GM18861 (cell line): ENCODE measurements around the gene SPX.

ENCODE experiments used
- ATAC-seq: cut with Tn5 transposase; IDR thresholded peaks from one replicate; pipeline ENCODE4 v1.9.1; 2021; ENCODE audit not compliant: unreplicated experiment

Gene SPX

DNA sequence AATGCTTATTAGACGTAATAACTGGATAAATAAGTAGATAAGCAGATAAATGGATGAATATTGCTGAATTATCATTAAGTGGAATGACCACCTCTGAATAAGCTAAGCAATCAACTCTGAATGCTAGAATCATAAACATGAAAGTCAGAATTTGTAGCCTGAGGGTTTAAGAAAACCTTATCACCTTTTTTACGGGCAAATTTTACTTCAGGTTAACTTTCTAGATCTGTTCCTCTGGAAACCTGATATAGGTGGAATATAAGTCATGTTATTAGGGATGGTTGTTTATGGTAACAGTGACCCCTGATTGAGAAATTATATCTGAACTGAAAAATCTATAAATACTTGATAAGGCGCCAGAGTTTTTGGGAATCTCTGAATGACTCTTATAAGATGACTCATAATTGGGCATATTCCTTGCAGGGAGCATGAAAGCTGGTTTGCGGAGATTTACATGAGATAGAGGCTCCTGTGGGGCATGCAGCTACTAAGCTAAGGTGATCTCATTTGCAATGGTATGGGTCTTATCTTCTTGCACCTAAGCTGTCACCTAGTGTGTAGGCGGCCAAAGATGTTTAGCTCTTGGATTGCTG is 12.1 kb downstream of the SPX start:
- no peak for ATAC-seq

DNA sequence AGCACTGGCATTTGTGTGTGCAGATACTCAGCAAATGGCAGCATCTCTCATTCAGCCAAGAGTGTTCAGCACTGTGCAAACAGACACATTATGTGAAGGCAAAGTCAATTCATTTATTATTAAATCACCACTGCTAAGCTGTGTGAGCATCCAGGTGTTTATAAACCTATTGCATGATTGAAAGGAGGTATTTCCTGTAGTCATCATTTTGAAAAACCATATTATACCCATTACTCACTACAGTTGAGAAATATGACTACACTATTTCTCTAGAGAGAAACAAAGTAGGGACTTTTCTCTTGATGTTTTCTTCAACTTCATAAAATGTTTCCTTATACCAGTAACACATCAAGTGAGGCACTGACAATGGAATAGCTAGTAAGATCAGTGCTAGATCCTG is 13.7 kb downstream of the SPX start:
- no peak for ATAC-seq

DNA sequence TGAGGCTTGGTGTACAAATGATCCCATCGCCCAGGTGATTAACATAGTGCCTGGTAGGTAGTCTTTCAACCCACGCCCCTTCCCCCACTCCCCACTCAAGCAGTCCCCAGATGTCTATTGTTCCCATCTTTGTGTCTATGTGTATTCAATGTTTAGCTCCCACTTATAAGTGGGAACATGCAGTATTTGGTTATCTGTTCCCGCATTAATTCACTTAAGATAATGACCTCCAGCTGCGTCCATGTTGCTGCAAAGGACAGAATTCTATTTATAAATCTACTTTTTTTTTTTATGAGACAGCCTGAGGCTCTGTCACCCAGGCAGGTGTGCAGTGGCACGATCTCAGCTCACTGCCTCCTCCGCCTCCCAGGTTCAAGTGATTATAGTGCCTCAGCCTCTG is 15.7 kb downstream of the SPX start:
- no peak for ATAC-seq

DNA sequence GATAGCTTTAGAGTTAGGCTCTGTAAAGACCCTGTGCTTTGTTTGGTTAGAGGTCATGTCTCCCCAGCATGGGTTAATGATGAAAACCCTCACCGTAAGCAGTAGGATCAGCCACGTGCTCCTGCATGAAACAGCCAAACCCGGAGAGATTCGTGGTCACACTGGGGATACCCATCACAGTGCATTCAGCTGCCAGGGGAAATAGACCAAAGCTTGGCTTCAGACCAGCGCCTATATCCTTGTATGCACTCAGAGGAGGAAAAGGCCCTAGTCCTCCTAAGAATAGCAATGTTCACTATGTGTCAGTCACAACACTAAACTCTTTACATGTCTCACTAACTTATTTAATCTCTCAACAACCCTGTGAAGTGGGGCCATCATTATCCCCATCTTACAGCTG is 16.3 kb downstream of the SPX start:
- no peak for ATAC-seq

DNA sequence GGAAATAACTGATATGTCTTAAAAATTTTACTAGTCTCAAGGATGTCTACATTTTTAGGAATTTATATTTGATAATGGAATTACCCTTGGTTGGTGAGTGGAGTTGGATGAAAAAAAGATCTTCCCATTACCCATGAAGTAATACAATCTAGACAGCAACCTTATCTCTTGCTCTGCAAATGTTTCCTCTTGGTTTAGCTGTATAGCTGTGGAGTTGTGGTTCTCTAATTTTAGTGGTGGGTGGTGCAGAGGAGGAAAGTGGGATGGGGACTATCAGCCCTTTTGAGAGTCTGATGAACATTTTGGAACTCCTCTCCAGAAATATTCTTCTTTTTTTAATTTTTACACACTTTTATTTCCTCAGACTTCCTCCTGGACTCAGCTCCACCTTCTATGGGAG is 17.1 kb downstream of the SPX start:
- no peak for ATAC-seq

DNA sequence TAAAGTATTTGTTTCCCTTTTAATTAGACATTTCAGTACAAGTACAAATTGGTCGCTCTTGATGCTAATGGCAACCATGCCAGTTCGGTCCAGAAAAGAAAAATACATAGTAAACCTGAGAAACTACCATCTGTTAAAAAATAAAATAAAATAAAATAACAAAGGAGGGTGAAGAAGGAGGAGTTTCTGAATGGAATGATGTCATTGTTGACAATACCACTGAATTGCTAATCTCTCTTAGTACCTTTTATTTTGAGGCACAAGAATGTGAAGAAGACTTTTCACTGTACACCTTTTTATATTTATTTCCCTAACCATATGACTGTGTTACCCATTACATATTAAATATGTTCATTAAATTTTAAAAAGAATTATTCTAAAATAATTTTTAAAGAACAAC is 19.5 kb downstream of the SPX start:
- no peak for ATAC-seq

DNA sequence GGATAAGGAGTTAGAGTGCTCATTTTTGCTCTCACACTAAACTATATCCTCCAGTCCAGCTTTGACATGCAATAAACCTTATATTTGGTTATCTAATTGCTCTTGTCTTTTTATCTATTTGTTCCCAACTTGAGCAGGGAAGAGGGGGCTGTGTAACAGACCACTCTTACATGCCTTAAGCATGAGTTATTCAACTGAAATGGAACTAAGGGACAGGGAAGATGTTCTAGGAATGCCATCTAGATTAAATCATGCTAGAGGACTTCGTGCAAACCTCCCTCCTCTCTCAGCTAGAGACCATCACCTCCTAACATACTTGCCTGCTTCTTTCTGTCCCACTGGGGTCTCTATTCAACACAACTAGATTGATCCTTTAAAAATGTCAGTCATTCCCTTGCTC is 20.6 kb downstream of the SPX start:
- no peak for ATAC-seq

DNA sequence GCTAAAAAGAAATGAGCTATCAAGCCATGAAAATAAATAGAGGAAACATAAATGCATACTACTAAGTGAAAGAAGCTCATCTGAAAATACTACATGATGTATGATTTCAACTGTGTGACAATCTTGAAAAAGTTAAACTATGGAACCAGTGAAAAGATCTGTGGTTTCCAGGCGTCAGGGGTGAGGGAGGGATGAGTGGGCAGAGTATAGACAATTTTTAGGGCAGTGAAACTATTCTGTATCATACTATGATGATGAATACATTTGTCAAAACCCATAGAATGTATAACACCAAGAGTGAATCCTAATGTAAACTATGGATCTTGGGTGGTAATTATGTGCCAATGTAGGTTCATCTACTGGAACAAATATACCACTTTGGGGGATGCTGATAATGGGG is 21.3 kb downstream of the SPX start:
- ATAC-seq = no peak

DNA sequence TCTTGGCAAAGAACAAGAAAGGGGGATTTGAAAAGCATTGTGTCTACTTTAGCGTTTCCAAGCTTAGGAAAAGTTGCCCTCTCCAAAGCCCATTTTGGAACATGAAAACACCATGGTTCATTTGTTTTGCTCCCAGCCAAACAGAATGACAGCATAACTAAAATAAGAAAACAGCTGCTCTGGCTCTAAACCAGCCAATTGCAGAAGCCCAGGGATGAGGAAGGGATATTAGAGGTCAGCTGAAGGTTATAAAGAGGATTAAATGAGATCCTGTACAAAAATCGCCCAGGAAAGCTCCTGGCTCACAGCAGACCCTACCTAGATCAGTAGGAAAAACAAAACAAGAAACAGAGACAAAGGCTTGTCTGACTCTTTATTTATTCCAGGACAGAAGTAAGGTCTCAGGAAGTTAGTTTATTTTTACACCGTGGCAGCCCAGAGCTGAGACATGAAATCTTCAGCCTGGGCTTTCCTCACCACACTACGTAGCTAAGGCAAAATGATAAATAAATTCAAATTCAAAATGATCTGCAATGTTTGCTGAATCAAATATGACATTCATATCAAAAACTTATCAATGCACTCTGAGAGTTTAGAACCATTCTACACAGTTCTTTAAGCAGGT is 25.9 kb downstream of the SPX start:
- ATAC-seq = no peak

DNA sequence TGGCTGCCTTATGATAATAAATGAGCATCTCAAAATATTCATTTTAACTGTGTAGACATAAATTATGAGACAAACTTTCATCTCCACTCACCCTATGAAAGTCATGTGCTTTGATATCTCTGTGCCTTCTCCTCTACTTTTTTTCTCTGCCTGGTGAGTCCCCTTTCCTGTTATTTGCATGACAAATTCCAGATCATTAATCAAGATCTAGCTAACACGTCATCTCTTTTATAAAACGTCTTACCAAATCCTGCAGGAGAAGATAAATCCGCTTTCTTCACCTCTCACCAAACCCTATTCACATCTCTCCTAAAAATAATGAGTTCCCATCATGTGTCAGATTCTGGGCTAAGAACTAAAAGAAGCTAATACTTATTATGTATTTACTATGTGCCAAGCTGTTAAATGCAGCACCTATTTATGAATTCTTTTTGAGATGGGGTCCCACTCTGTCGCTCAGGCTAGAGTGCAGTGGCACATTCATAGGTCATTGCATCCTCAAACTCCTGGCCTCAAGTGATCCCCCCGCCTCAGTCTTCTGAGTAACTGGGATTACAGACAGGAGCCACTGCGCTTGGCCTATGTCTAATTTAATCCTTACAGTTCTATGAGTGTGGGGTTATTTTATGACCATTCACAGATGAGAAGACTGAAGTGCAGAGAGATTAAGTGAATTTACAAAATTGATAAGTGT is 26.7 kb downstream of the SPX start:
- no peak for ATAC-seq

DNA sequence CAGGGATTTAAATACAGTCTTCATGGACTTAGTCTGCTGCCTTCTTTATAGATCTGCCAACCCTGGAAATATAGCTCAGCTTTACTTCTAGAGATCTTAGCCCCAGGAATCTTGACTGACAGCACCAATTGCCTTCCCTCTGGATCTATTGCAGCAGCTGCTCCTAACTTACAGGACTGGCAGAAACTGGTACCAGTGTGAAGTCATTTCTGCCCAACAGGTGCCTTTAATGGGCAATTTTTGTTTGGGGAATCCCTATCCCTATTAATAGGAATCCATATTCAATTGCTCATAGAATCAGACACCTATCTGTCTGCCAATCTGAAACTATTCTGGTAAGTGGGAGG is 27.2 kb downstream of the SPX start:
- no peak for ATAC-seq

DNA sequence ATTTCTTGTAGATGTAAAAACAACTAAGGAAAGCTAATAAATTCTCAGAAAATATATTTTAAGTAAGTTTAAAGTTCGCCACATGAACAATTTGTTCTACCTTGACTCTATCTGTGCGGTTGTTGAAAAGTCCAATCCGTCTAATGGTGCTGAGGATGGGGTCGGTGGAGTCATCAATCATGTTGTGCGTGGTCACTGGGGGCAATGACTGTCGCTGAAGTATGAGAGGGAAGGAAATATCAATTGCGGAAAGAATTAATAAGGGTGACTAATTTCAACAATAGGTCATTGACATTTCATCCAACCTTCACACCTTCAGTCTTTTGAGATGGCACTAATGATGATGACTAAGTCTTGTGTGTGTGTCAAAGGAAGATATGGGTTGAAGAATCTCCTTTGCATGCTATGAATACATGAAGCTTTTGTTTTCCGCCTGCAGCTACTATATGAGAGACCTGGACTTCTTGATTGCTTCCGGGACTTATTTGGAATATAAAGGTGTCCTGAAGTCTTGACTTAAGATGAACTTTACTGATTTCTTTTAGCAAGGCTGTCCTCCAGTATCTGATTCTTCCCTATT is 32.1 kb downstream of the SPX start:
- no peak for ATAC-seq

DNA sequence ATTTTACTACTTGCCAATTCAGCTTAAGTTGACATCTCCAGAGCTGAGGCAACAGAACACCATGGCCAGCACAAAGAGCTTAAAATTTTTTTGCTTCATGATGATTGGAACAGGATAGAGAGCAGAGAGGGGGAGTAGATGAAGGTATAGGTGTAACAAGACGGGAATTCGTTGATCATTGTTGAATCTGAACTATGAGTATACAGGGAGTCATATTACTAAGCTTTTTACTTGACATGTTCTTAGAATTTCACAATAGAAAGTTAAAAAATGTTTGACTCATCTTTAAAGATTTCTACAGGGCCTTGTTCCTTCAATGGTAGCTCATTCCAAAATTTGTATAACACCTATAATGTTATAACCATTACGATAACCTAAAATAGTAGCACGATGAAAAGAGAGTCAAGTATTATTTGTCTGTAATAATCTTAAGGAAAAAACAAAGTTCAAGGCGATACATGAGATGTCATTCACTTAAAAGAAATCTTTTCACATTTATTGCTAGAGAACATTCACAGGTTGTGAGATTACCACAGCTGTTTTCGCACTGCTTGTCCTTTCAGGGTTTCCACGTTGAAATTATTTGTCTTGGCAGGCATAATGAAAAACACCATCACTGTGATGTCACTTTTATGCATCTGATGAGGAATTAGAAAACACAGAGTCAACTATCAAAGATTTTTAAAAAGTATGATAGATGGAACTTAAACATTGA is 33.9 kb downstream of the SPX start:
- ATAC-seq = no peak

DNA sequence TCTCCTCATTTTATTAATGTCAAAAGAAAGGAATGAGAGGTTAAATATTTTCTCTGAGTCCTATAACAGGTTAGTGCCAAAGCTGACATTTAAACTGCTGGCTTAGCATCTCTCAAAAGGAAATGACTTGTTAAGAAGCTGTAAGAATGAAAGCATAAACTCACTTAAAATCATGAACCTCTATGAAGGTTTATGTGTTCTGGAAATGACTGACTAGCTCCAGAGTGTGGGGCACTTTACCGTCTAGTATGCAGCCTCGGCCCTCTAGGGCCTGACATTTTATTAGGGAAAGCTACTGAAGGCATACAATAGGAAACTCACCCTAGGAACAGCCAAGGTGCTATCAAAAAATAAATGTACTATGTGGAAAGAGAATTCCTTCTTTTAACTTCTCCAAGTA is 35.1 kb downstream of the SPX start:
- no peak for ATAC-seq

DNA sequence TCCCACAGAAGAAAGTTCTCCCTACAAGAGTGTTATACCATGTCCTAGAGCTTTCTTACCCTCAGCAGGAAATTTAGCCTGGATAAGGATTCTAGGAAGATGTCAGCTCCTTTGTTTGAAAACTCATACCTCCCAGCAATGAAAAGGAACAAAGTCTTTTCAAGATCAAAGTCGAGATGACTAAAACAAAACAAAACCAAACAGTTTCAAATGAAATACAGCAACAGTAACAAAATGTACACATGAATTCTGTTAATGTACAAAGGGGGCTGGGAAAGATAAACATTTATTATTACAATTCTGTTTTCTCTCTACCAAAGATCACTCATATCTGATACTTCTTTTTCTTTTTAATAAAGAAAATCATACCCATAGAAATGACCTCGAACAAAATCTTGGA is 36.8 kb downstream of the SPX start:
- ATAC-seq = no peak

DNA sequence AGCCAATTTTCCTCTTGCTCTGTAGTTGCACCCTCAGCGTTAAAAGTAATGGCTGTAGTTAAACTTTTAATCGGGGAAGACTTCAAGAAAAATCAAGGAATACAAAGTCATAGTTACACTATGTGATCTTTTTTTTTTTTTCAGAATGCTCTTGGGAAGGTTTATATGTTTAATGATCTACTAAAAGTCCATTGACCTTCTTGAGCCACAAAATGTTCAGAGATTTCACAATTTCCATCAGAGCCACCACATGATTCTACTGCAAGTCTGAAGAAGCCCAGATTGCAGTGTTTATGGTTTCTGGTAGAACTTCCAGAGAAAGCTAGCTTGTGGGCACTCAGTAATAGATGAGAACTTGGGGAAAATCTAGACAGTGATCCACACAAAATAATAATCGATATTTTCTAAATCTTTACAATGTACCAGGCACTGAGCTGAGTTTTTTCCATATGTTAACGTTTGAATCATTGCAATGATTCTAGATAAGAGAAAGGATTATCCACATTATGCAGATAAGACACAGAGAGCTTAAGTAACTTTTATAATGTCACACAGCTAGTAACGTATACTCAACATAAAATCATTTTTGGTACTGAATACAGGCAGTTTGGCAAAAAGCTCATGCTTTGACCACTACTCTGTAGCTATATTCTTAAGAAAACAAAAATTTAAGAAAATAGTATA is 40.3 kb downstream of the SPX start:
- no peak for ATAC-seq

DNA sequence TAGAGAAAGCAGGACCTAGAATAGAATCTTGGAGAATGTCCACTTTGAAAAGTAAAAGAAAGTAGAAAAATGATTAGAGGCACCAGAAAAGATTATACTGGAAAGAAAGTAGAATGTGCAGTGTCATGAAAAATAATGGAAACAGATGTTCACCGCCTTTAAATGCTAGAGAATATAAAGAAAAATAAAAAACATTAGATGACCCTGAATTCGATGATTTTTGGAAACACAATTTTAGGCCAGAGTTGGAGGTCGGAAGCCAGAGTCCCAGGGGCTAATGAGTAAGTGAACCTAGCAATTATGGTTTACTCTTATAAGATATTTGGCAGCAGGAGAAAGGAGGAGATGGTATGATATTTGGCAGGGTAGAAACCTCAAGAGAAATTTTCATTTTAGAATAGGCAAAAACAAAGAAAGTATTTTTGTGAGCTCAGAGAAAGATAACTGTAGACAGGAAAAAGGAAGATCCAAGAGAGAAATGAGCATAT is 40.9 kb downstream of the SPX start:
- ATAC-seq = no peak

DNA sequence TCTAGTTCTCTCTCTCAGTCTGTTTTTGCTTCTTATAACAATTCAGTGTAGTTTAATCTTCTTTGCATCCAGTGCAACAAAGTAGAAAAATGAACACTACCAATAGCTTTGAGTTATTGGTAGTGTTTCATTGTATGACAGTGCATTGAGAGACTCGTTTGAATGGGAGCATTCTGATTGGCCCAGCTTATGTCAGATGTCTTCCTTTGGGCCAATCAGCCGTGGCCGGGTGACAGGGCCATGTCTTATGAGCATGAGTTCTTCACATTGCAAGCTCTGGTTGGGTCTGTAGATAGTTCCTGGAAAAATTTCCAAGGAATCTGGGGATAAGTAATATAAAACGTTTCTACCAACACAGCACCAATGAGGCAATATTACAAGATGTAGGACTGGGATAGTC is 42.0 kb downstream of the SPX start:
- no peak for ATAC-seq

DNA sequence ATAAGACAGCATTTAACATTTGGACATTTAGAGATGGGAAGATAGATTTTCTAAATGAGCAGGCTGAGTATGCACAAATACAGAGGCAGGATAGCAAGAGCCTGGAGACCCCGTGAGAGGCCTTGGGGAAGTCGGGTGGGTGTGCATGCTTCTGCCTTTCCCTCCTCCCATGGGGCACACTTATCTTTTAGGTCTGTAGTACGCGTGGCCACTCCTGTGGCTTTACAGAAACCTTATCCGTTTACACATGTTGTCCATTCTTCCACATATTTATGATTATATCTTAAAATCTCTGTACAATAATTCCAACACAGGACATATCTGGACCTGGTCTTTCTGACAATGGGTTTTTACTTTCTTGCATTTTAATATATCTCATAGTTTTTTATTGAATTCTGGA is 45.0 kb downstream of the SPX start:
- no peak for ATAC-seq

DNA sequence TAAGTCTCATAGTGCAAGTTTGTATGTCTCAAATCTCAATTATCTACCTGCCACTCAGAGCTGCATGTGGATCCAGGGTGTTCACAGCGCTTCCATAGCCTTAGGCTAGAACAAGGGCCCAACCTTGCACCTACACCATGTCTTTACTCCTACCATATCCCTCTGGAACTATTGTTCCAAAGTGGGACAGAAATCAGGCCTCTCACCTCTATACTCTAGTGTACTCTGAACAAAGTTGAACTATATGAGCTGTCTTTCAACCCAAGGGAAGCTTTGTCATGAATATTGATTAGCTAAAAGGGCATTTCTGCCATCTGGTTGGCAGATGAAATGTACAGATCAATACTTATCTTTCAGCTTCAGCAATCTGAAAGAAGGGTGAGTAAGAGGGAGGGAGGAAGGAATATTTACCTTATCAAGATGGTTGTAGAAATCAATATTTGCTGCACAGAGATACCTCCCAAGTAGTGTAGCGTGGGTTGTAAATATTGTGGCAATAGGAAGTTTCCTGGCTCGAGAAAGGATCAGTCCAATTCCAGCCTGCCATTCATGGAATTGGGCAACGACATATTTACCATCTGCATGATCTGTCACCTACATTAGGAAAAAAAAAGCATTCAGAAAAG is 47.8 kb downstream of the SPX start:
- no peak for ATAC-seq

DNA sequence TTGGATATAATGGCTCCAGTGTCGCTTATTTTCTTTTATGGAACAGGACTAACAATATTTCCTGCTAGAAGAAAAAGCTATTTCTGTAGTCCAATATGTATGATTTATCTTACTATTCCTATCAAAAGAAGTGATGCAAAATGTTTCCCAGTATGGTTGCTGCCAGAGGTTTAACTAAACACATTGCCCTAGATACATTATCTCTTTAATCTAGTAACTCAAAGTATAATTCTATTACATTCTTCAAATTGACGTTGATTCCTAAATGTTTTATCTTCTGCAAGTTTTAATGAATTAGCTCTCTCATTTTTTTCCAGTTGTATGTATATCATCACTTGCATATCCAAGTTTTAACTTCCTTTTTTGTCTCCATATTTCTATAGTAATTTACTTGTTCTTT is 50.3 kb downstream of the SPX start:
- no peak for ATAC-seq
